Panc1 (cell line): ENCODE measurements around the gene KDF1. TPM values are rescaled to one million over a fixed set of nuclear protein-coding genes. Genes with fewer than 3 reads are reported as not detected.

ENCODE experiments used
- ATAC-seq: fragments of 200-7000 bp; cut with Tn5 transposase; 2 replicates; pipeline ENCODE4 v1.9.1; 2020; ENCODE audit warnings: mild to moderate bottlenecking, moderate library complexity
- BruUV-seq: library from RNA; stranded (reverse); fragments of 400-500 nt; replicated peaks from 2 replicates; lab custom pipeline; 2021; lab: Mats Ljungman, UMichigan
- CTCF ChIA-PET: fragments of 300-600 bp; sonication (Branson Sonifier 250); formaldehyde crosslinking; loops from one replicate; lab custom pipeline; 2022; ENCODE audit warnings: antibody characterized with exemption; lab: Charles Lee
- POLR2A ChIA-PET: fragments of 300-600 bp; sonication (Branson Sonifier 250); formaldehyde crosslinking; loops from one replicate; lab custom pipeline; 2022; ENCODE audit warnings: antibody characterized with exemption; lab: Charles Lee
- DNase-seq: peaks from one replicate; pipeline ENCODE4 v3.0.0-alpha.2; 2010; ENCODE audit warnings: low read depth, low spot score
- H3K27ac ChIP-seq: 2 replicates; pipeline ENCODE4 v1.5.1; 2011; ENCODE audit warnings: mild to moderate bottlenecking, low read length, inconsistent platforms
- H3K27me3 ChIP-seq: fragments of 200-500 bp; sonication (Bioruptor generic); 2 replicates; pipeline ENCODE4 v1.6.0; 2014; ENCODE audit warnings: low read length, inconsistent platforms; ENCODE audit not compliant: control insufficient read depth, insufficient read depth
- H3K36me3 ChIP-seq: fragments of 200-500 bp; sonication (Bioruptor generic); 2 replicates; pipeline ENCODE4 v1.5.1; 2014; ENCODE audit warnings: inconsistent platforms, mild to moderate bottlenecking, low read length, moderate library complexity; ENCODE audit not compliant: control insufficient read depth, insufficient read depth
- H3K4me1 ChIP-seq: 2 replicates; pipeline ENCODE4 v1.5.1; 2011; ENCODE audit warnings: inconsistent platforms, mild to moderate bottlenecking, low read length, moderate library complexity; ENCODE audit not compliant: control insufficient read depth, insufficient read depth
- H3K4me3 ChIP-seq, 2 experiments: 2 replicates each; pipeline ENCODE4 v1.5.1; 2011 to 2012; ENCODE audit warnings: low read depth in 2 of 2, low read length in 2 of 2, mild to moderate bottlenecking in 2 of 2, inconsistent platforms in 1 of 2, moderate library complexity in 1 of 2
- H3K9me3 ChIP-seq: fragments of 200-500 bp; sonication (Bioruptor generic); 2 replicates; pipeline ENCODE4 v1.5.1; 2014; ENCODE audit warnings: low read depth, mild to moderate bottlenecking, inconsistent platforms, low read length, moderate library complexity; ENCODE audit not compliant: control insufficient read depth, insufficient read depth
- POLR2AphosphoS5 ChIP-seq: IDR thresholded peaks from 2 replicates; pipeline ENCODE4 v1.6.1; 2012; ENCODE audit warnings: mild to moderate bottlenecking, low read depth, low read length, moderate library complexity
- SIN3A ChIP-seq: IDR thresholded peaks from 2 replicates; pipeline ENCODE4 v1.6.1; 2012; ENCODE audit warnings: low read depth, mild to moderate bottlenecking, low read length, moderate library complexity, borderline replicate concordance; ENCODE audit not compliant: insufficient read depth
- TCF7L2 ChIP-seq: IDR thresholded peaks from 2 replicates; pipeline ENCODE4 v1.6.1; 2011; ENCODE audit warnings: mild to moderate bottlenecking, low read depth, low read length, inconsistent platforms
- in situ Hi-C: cut with HindIII; loops from 2 replicates; pipeline ENCODE4 v1.10.0; 2016; ENCODE audit warnings: low sequenced_read_pairs, low pct_unique_long_range_greater_than_20kb
- intact Hi-C: fragments of 100-400 bp; cut with micrococcal nuclease; formaldehyde crosslinking; loops from one replicate; pipeline ENCODE4 v1.10.0; 2022; ENCODE audit not compliant: unreplicated experiment
- total RNA-seq: library from RNA; stranded (reverse); gene quantifications from one replicate; pipeline ENCODE4 v1.2.1, GENCODE V29; 2021; ENCODE audit not compliant: unreplicated experiment
- TF ChIP-seq, protein P1 (sequence below), 2 experiments: IDR thresholded peaks; 2 replicates each; pipeline ENCODE4 v1.6.1; 2011 to 2012; ENCODE audit warnings: low read depth in 2 of 2, control low read depth in 1 of 2, low read length in 1 of 2, mild to moderate bottlenecking in 1 of 2, moderate library complexity in 1 of 2; ENCODE audit not compliant: insufficient read depth in 1 of 2
- TF ChIP-seq, protein P2 (sequence below): fragments of 450-650 bp; IDR thresholded peaks from 2 replicates; pipeline ENCODE4 v1.5.1; 2017; ENCODE audit warnings: mild to moderate bottlenecking

Gene KDF1
- total RNA-seq, 1 experiment from 2014 or later: 3.2 TPM

DNA sequence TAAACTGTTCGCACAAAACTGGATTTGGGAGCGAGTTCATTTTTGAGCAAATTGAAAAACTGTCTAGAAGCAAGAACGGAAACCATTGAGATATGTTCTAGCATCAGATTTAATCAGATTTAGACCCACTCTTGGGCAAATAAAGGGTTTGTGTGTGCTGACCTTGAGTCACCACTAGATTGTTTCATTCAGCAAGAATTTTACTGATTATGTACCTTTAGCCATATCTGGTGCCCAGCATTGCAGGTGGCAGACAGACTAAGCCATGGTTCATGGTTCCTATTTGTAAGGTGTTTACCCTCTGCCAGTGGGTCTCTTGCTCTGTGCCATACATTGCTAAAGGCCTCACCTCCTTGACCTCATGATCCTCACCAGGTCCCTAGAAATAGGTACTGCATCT lies 37.4 kb downstream of the KDF1 start:
- H3K9me3 ChIP-seq: no peaks in the 10 kb centered on the region
- no peaks in the 10 kb centered on the region for H3K27me3 ChIP-seq
- CTCF ChIA-PET: no interaction called here
- intact Hi-C loops (no loop called here), in situ Hi-C loops (no loop called here)
- H3K36me3 ChIP-seq: peaks cover 33% of the 10 kb centered on the region
- H3K4me3 ChIP-seq: peak overlapping the region; percentile 82 to 87
- TF ChIP-seq TCF7L2 (0 out of 2 replicates have a peak, but pooled peaks have one; percentile 23), POLR2AphosphoS5 (no peak)
- no peak for DNase-seq
- no TSS peak for BruUV-seq
- POLR2A ChIA-PET: no interaction called here
- H3K4me1 ChIP-seq: peaks cover 23% of the 10 kb centered on the region
- no peak for ATAC-seq
- H3K27ac ChIP-seq: peak overlapping the region; percentile 98

DNA sequence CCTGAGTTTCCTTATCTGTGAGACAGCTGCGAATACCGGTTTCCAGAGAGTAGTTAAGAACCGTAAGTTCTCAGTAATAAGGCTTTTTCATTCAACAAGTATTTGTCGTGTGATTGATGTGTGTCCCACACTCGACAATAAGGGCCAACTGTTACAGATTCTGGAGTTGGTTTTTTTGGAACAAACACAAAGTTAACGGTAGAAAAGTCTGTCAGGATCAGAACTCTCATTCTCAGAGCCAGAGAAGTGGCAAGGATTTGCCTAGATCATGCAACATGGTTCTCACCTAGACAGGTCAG lies 37.9 kb downstream of the KDF1 start:
- intact Hi-C loops (no loop called here), in situ Hi-C loops (no loop called here)
- H3K4me1 ChIP-seq: peaks cover 23% of the 10 kb centered on the region
- H3K27me3 ChIP-seq: no peaks in the 10 kb centered on the region
- H3K4me3 ChIP-seq: peak overlapping the region; percentile 82 to 87
- ATAC-seq (no peak), DNase-seq (no peak)
- CTCF ChIA-PET: no interaction called here
- POLR2A ChIA-PET: interaction anchor here (1.0 kb wide), 1 partner anchor 18 kb away, joined by 3 read pairs; no protein-coding TSS in a partner anchor
- TF ChIP-seq SIN3A (no peak), POLR2AphosphoS5 (no peak; the same call in 1 of the 2 replicates), TCF7L2 (no peak)
- TF ChIP-seq, protein P1, sequence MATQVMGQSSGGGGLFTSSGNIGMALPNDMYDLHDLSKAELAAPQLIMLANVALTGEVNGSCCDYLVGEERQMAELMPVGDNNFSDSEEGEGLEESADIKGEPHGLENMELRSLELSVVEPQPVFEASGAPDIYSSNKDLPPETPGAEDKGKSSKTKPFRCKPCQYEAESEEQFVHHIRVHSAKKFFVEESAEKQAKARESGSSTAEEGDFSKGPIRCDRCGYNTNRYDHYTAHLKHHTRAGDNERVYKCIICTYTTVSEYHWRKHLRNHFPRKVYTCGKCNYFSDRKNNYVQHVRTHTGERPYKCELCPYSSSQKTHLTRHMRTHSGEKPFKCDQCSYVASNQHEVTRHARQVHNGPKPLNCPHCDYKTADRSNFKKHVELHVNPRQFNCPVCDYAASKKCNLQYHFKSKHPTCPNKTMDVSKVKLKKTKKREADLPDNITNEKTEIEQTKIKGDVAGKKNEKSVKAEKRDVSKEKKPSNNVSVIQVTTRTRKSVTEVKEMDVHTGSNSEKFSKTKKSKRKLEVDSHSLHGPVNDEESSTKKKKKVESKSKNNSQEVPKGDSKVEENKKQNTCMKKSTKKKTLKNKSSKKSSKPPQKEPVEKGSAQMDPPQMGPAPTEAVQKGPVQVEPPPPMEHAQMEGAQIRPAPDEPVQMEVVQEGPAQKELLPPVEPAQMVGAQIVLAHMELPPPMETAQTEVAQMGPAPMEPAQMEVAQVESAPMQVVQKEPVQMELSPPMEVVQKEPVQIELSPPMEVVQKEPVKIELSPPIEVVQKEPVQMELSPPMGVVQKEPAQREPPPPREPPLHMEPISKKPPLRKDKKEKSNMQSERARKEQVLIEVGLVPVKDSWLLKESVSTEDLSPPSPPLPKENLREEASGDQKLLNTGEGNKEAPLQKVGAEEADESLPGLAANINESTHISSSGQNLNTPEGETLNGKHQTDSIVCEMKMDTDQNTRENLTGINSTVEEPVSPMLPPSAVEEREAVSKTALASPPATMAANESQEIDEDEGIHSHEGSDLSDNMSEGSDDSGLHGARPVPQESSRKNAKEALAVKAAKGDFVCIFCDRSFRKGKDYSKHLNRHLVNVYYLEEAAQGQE (IDR thresholded peaks at IDR 0.05; ENCODE audit: insufficient read depth in 1 of 2, low read depth in 2 of 2, low read length in 1 of 2): no peak
- TF ChIP-seq, protein P2, sequence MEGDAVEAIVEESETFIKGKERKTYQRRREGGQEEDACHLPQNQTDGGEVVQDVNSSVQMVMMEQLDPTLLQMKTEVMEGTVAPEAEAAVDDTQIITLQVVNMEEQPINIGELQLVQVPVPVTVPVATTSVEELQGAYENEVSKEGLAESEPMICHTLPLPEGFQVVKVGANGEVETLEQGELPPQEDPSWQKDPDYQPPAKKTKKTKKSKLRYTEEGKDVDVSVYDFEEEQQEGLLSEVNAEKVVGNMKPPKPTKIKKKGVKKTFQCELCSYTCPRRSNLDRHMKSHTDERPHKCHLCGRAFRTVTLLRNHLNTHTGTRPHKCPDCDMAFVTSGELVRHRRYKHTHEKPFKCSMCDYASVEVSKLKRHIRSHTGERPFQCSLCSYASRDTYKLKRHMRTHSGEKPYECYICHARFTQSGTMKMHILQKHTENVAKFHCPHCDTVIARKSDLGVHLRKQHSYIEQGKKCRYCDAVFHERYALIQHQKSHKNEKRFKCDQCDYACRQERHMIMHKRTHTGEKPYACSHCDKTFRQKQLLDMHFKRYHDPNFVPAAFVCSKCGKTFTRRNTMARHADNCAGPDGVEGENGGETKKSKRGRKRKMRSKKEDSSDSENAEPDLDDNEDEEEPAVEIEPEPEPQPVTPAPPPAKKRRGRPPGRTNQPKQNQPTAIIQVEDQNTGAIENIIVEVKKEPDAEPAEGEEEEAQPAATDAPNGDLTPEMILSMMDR: no peak
- no peaks in the 10 kb centered on the region for H3K9me3 ChIP-seq
- TSS peak; percentile 75 for BruUV-seq
- H3K36me3 ChIP-seq: peaks cover 28% of the 10 kb centered on the region
- H3K27ac ChIP-seq: peak overlapping the region; percentile 98
